Left lung (tissue), 10 donors: Measurements from ENCODE around the gene GADL1. TPM values are rescaled to one million over a fixed set of nuclear protein-coding genes. Genes with fewer than 3 reads are reported as not detected.

Source experiments
- ATAC-seq: fragments of 200-7000 bp; cut with Tn5 transposase; one replicate; pipeline ENCODE4 v1.9.1; 2020; ENCODE audit warnings: moderate library complexity
- DNase-seq, 4 donors: peaks; one replicate each; pipeline ENCODE4 v3.0.0-alpha.2; 2013 to 2020
- H3K27ac ChIP-seq, 2 donors: fragments of 200-600 bp; sonication (generic) in 1 of 2; one replicate each; pipeline versions ENCODE4 v1.5.0 to v1.8.0; 2020 to 2021
- H3K27me3 ChIP-seq, 2 donors: fragments of 200-600 bp; sonication (generic) in 1 of 2; one replicate each; pipeline versions ENCODE4 v1.5.0 to v1.8.0; 2020 to 2021
- H3K36me3 ChIP-seq, 2 donors: fragments of 200-600 bp; sonication (generic) in 1 of 2; one replicate each; pipeline versions ENCODE4 v1.5.0 to v1.8.0; 2020 to 2021
- H3K4me1 ChIP-seq, 2 donors: fragments of 200-600 bp; one replicate each; pipeline ENCODE4 v1.8.0; 2021
- H3K4me3 ChIP-seq, 2 donors: fragments of 200-600 bp; sonication (generic) in 1 of 2; one replicate each; pipeline versions ENCODE4 v1.5.0 to v1.8.0; 2020 to 2021; ENCODE audit warnings: mild to moderate bottlenecking in 1 of 2
- H3K9me3 ChIP-seq, 2 donors: fragments of 200-600 bp; sonication (generic) in 1 of 2; one replicate each; pipeline versions ENCODE4 v1.5.0 to v1.8.0; 2020 to 2021
- CTCF ChIP-seq, 2 donors: fragments of 200-600 bp; sonication (generic) in 1 of 2; IDR thresholded peaks; one replicate each; pipeline versions ENCODE4 v1.5.0 to v1.8.0; 2021; ENCODE audit warnings: antibody characterized with exemption in 2 of 2
- intact Hi-C, 2 donors: fragments of 100-400 bp; cut with DNase I; formaldehyde crosslinking; loops; one replicate each; pipeline versions ENCODE4 v1.11.2 to v1.14.2; 2022
- polyA plus RNA-seq, 6 donors: library from polyadenylated mRNA; unstranded; fragments of 120-200 nt; gene quantifications; one replicate each; pipeline ENCODE4 v1.2.1, GENCODE V29; 2013; ENCODE audit not compliant: insufficient read length in 6 of 6
- total RNA-seq, 2 donors: library from RNA; stranded (reverse); fragmentation: NEBNext Ultra II Directional; extraction: Animal tissue kit (Norgen Biotek cat#: 25700); gene quantifications; one replicate each; pipeline ENCODE4 v1.2.1, GENCODE V29; 2021
- donor health status: DM: no; HTN: yes; CAD: no.
- donor health status: DM: no; HTN: no; CAD: no.

The GADL1 gene
- total and polyA plus RNA-seq, 8 donors, result 0.10 to 2.5 (median 0.79) TPM; not detected in 1

- Histone ChIP-seq H3K36me3 (peaks cover 0 to 22% of the 10 kb centered on the region in 2 donors), H3K27me3 (no peaks in the 10 kb centered on the region), H3K27ac (no peak overlapping the region), H3K4me3 (no peak overlapping the region), H3K9me3 (no peaks in the 10 kb centered on the region), H3K4me1 (no peaks in the 10 kb centered on the region)
- DNase-seq, result no peak
- ATAC-seq, result no peak
- TF ChIP-seq CTCF (IDR thresholded peaks at IDR 0.05), result no peak
- intact Hi-C loops, result no loop called here
These were observed 191.5 kb downstream of the GADL1 start for GRCh38 chr3:30702828-30703397.

GRCh38 chr3:30702038-30702827 lies 192.2 kb downstream of the GADL1 start:
- Histone ChIP-seq H3K27me3 (no peaks in the 10 kb centered on the region), H3K4me3 (no peak overlapping the region), H3K4me1 (no peaks in the 10 kb centered on the region), H3K27ac (no peak overlapping the region), H3K9me3 (no peaks in the 10 kb centered on the region), H3K36me3 (peaks cover 0 to 28% of the 10 kb centered on the region in 2 donors)
- no peak for TF ChIP-seq CTCF (IDR thresholded peaks at IDR 0.05)
- ATAC-seq, result no peak
- intact Hi-C loops, result no loop called here
- no peak for DNase-seq

- TF ChIP-seq CTCF (IDR thresholded peaks at IDR 0.05), result no peak
- DNase-seq (no peak), ATAC-seq (no peak)
- H3K4me3 ChIP-seq, result no peak overlapping the region
- H3K36me3 ChIP-seq, result peaks cover 0 to 38% of the 10 kb centered on the region in 2 donors
- no peak overlapping the region for H3K27ac ChIP-seq
- intact Hi-C loops, result no loop called here
- no peaks in the 10 kb centered on the region for H3K4me1 ChIP-seq
- H3K27me3 ChIP-seq, result no peaks in the 10 kb centered on the region
- no peaks in the 10 kb centered on the region for H3K9me3 ChIP-seq
These were observed 193.6 kb downstream of the GADL1 start for GRCh38 chr3:30700702-30701321.

- Histone ChIP-seq H3K9me3 (no peaks in the 10 kb centered on the region), H3K27ac (no peak overlapping the region), H3K36me3 (peaks cover 0 to 47% of the 10 kb centered on the region in 2 donors), H3K4me1 (no peaks in the 10 kb centered on the region), H3K4me3 (no peak overlapping the region), H3K27me3 (no peaks in the 10 kb centered on the region)
- TF ChIP-seq CTCF (IDR thresholded peaks at IDR 0.05), result no peak
- intact Hi-C loops, result no loop called here
- DNase-seq, result no peak
- ATAC-seq, result no peak
These were observed 194.5 kb downstream of the GADL1 start for GRCh38 chr3:30699927-30700326.

GRCh38 chr3:30698549-30698948 lies 195.9 kb downstream of the GADL1 start:
- intact Hi-C loops, result no loop called here
- H3K36me3 ChIP-seq, result peaks cover 0 to 61% of the 10 kb centered on the region in 2 donors
- H3K9me3 ChIP-seq, result no peaks in the 10 kb centered on the region
- no peak for TF ChIP-seq CTCF (IDR thresholded peaks at IDR 0.05)
- H3K27me3 ChIP-seq, result no peaks in the 10 kb centered on the region
- H3K27ac ChIP-seq, result no peak overlapping the region
- H3K4me1 ChIP-seq, result peaks cover 0 to 6% of the 10 kb centered on the region in 2 donors
- H3K4me3 ChIP-seq, result no peak overlapping the region
- ATAC-seq, result no peak
- no peak for DNase-seq
